PC-9 (cell line): ENCODE measurements around the gene ATP6V1E1.

ENCODE experiments used
- EZH2 ChIP-seq: fragments of 200-600 bp; sonication (generic); IDR thresholded peaks from 2 replicates; pipeline ENCODE4 v1.8.0; 2017; ENCODE audit warnings: antibody characterized with exemption, low read depth
- TF ChIP-seq, protein P1 (sequence below): fragments of 200-600 bp; sonication (generic); conservative IDR thresholded peaks from 2 replicates; pipeline ENCODE4 v1.6.1; 2017; ENCODE audit warnings: mixed run types, antibody characterized with exemption, mild to moderate bottlenecking, moderate library complexity

- TF ChIP-seq, protein P1, sequence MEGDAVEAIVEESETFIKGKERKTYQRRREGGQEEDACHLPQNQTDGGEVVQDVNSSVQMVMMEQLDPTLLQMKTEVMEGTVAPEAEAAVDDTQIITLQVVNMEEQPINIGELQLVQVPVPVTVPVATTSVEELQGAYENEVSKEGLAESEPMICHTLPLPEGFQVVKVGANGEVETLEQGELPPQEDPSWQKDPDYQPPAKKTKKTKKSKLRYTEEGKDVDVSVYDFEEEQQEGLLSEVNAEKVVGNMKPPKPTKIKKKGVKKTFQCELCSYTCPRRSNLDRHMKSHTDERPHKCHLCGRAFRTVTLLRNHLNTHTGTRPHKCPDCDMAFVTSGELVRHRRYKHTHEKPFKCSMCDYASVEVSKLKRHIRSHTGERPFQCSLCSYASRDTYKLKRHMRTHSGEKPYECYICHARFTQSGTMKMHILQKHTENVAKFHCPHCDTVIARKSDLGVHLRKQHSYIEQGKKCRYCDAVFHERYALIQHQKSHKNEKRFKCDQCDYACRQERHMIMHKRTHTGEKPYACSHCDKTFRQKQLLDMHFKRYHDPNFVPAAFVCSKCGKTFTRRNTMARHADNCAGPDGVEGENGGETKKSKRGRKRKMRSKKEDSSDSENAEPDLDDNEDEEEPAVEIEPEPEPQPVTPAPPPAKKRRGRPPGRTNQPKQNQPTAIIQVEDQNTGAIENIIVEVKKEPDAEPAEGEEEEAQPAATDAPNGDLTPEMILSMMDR: no peak
- TF ChIP-seq EZH2: no peak
These were observed 46.9 kb downstream of the ATP6V1E1 start for GRCh38 chr22:17581631-17582030.
